HG03342 (cell line): ENCODE data around the gene CREG2.
"Not testable (repeated sequence)": the region's sequence is repeated elsewhere in the genome, so short reads cannot be mapped to it uniquely, and the experiment has no call there.

ENCODE experiments used
- ATAC-seq: cut with Tn5 transposase; IDR thresholded peaks from one replicate; pipeline ENCODE4 v1.9.1; 2021; ENCODE audit warnings: mild to moderate bottlenecking, moderate library complexity; ENCODE audit not compliant: unreplicated experiment

Gene CREG2

DNA sequence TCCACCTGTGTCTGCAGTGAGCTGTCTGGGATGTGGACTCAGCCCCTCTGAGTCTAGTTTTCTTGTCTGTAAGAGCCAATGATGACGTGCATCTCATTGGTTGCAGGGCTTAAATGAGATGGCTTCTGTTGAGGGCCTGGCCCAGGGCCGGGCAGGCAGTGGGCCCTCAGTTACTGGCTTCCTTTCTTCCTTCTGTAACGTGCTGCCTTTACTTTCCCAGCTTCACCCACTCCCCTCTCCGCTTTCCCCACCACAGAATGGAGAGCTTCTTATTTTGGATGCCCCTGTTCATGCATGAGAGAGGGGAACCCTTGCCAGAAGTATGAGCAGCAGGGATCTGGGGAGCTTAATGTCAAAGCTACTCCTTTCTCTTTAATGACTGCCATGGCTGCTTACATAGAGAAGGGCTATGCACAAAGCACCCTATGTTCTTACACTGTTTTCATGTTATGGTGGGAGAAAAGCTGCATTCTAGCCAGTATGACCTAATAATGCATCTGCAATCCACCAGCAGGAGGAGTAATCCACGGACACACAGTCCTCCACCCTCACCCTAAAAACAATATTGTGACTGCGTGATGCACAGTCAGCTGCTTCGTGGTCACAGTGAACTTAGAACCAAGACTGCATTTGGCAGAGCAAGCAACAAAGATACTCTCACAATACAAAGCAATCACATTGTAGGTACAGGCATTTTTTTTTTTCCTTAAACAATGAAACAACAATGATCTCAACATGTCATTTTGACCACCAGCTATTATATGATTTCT lies 37.2 kb downstream of the CREG2 start:
- ATAC-seq: no peak

- ATAC-seq: no peak
These were observed 38.4 kb downstream of the CREG2 start for GRCh38 chr2:101348883-101349282.

GRCh38 chr2:101346909-101347308 lies 40.4 kb downstream of the CREG2 start:
- ATAC-seq: no peak

DNA sequence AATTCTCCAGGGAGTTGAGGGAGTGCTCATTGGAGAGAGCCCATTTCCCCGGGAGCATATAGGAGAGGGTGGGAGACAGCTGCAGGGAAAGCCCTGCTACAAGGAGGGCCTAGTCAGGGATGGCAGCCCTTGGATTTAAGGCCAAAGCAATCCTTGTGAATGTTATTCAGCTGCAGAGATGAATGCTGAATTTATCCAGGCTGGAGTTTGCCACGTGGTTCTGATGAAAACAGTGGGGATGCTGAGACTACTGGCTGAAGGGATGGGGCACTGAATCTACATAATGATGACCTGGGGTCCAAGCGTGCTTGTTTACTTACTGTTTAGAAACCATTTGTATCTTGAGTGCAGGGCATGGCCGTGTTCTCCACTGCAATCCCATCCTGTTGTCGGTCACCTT lies 43.2 kb downstream of the CREG2 start:
- no peak for ATAC-seq

DNA sequence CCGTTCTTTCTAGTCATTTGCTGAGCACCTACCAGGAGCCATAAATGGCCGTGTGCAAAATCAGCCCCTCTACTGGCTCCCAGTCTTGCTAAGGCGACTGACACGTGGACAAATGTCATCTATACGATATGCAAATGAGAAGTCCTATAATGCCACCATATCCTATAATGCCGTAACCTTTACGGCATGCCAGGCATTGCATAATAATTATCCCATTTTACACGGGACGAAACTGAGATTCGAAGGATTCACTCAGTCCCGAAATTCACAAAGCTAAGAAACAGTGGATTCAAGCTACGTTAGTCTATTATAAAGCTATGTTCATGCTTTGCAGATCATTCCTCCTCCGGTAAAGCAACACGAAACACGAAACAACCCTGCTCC lies 44.7 kb downstream of the CREG2 start:
- no peak for ATAC-seq

DNA sequence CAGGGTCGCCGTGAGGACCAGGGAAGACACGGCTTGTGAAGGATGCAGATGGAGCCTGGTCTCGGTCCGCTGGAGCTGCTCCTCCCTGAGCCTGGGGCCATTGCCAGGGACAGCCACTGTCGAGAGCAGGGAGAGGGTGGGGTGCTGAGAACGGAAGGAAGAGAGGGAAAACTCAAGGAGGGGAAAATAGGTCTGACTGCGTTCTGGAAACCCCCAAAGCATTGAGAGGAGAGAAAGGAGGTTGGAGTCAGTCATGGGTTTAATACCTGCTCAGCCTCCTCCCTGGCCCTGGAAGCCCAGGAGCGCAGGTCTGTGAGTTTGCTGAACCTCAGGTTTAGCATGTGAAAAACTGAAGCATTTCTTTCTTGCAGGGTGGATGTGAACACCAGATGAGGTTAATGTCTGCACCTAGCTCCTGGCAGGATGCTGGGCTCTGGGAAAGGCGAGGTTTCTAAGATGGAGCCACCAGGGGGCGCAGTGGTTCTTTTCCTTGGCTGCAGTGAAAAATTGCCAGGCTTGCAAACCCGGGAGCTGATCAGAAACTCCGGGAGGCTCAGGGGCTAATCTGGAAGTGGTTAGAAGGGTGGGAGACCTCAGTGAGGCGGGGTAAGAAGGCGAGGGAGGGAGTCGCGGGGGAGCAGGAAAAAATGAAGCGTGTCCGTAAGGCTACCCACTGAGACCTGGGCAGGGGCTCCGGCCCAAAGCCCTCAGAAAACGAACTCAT lies 45.2 kb downstream of the CREG2 start:
- ATAC-seq: no peak

GRCh38 chr2:101341421-101341820 lies 45.9 kb downstream of the CREG2 start:
- no peak for ATAC-seq

- ATAC-seq: no peak
These were observed 47.2 kb downstream of the CREG2 start for GRCh38 chr2:101340141-101340551.

GRCh38 chr2:101339266-101339880 lies 47.9 kb downstream of the CREG2 start:
- ATAC-seq: no peak

DNA sequence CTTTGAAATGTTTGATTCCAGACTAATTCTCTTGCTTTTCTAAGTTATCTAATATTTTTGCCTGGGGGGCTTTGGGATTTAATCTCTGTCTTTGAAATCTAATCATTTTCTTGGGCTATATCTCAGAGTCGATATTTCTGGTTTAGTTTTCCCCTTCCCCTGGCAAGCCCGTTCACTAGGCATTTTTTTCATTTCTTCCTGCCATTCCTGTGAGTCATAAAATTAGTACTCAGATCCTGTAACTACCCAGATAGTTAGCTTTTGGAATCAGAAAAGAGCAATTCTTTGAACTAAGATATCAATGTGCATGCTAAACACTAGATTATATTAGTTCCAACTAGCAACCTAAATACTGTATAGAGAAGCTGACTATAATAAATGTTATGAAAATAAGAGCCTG lies 49.4 kb downstream of the CREG2 start:
- no peak for ATAC-seq

- ATAC-seq: no peak
These were observed 54.2 kb downstream of the CREG2 start for GRCh38 chr2:101332885-101333766.

DNA sequence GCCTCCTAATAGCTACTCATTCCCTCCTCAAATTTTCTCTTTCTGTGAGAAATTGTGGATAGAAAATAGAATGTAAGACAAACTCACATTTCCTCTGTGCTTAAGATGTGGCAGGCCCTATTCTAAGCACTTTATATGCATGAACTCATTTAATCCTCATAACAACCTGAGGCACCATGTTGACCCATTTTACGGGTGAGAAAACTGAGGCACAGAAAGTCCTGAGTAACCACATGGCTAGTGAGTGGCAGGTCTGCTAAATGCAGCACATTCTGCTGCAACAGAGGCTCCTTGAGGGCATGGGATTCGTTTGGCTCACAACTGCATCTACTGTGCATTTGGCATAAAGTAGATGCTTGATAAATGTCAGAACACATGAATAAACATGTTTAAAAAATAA lies 56.1 kb downstream of the CREG2 start:
- no peak for ATAC-seq

DNA sequence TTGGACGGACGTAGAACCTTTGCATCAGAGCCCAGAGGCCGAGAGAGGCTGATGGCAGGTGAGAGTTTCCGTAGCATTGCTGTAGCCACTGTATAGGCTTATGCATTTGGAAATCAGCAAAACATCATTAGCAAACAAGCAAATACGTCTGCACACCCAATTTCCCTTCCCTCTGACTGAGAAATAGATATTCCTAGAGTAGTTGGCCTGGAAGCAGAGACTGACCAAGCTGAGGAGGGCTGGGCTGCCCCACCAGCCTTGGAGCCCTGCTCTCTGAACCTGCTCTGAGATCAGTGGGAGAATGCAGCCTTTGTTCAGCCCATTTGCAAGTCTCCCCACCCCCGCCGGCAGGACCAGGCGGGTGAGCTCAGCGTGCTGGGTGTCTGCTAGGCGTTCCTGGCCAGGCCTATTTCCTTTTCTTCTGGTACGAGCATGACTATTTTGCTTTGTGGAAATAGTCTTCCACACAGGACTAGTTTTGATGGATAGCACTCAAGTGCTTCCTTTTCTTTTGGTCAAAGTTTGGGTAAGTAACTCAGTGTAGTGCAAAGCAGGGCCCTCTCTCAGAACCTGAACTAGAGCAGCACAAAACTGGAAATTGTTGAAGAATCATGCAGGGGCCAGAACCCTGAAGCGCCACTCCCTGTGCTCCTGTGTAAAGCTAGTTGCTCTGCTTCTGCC lies 56.9 kb downstream of the CREG2 start:
- no peak for ATAC-seq

- no peak for ATAC-seq
These were observed 58.3 kb downstream of the CREG2 start for GRCh38 chr2:101329026-101329425.

- no peak for ATAC-seq
These were observed 58.8 kb downstream of the CREG2 start for GRCh38 chr2:101328474-101329007.

DNA sequence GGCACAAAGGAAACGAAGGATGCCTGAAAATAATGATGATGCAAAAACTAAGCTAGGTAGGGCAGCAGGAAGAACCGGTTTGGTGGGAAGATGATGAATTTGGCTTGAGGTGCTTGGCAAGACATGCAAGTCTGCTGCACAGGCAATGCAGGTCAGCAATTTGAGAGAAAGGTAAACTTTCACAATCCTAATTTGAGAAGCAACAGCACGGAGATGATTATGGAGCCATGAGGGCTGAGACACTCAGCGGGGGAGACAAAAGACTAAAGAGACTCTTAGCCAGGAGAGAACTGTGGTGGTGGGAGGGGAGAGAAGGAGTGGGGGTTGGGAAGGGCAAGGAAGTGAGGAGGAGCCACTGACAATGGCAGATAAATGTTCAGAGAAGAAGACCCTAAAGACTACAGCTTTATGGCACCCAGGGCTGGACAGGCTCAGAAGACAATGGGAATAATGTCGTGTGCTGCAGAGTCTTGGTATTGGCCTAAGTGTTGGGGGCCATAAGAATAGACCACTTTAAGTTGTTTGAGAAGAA lies 59.4 kb downstream of the CREG2 start:
- no peak for ATAC-seq

DNA sequence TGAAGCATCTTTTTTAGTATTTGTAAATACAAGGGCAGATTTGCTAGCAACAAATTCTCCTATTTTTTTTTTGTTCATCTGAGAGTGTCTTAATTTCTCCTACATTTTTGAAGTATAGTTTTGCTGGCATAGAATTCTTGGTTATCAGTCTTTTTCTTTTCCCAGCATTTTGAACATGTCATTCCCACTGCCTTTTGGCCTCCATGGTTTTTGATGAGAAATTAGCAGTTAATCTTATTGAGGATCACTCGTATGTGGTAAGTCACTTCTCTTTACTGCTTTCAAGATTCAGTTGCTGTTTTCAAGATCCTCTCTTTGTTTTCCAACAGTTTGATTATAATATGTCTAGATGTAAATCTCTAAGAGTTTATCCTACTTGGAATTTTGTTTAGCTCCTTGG lies 61.9 kb downstream of the CREG2 start:
- no peak for ATAC-seq

DNA sequence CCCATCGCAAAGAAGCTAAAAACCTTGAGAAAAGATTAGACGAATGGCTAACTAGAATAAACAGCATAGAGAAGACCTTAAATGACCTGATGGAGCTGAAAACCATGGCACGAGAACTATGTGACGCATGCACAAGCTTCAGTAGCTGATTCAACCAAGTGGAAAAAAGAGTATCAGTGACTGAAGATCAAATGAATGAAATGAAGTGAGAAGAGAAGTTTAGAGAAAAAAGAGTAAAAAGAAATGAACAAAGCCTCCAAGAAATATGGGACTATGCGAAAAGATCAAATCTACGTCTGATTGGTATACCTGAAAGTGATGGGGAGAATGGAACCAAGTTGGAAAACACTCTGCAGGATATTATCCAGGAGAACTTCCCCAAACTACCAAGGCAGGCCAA lies 70.7 kb downstream of the CREG2 start:
- ATAC-seq: not testable (repeated sequence)

GRCh38 chr2:101311696-101312017 lies 75.6 kb downstream of the CREG2 start:
- ATAC-seq: no peak
